GM21423 (cell line): ENCODE measurements around the gene SDC4.
"Not testable (repeated sequence)": the region's sequence is repeated elsewhere in the genome, so short reads cannot be mapped to it uniquely, and the experiment has no call there.

ENCODE experiments used
- ATAC-seq: cut with Tn5 transposase; IDR thresholded peaks from one replicate; pipeline ENCODE4 v1.9.1; 2021; ENCODE audit warnings: mild to moderate bottlenecking, moderate library complexity; ENCODE audit not compliant: unreplicated experiment

Gene SDC4

GRCh38 chr20:45365444-45365970, 17.3 kb upstream of the SDC4 start:
- ATAC-seq, result no peak

GRCh38 chr20:45363611-45364492, 15.6 kb upstream of the SDC4 start:
- ATAC-seq, result peak; percentile 3

- peak; percentile 75 for ATAC-seq
Observed at GRCh38 chr20:45362804-45363610, 14.8 kb upstream of the SDC4 start, which contains the start of gene SYS1. TSS of gene SYS1 (plus strand) at chr20:45363156. CDS start at chr20:45363532, 376 bp downstream.

GRCh38 chr20:45361793-45362192, 13.6 kb upstream of the SDC4 start:
- ATAC-seq, result no peak

GRCh38 chr20:45359406-45360148, 11.4 kb upstream of the SDC4 start:
- ATAC-seq, result no peak

- ATAC-seq, result no peak
Observed at GRCh38 chr20:45359069-45359405, 10.8 kb upstream of the SDC4 start.

GRCh38 chr20:45358282-45359068, 10.3 kb upstream of the SDC4 start:
- ATAC-seq, result no peak

GRCh38 chr20:45355209-45356084, 7.2 kb upstream of the SDC4 start:
- no peak for ATAC-seq

- ATAC-seq, result no peak
Observed at GRCh38 chr20:45354423-45355208, 6.4 kb upstream of the SDC4 start.

- no peak for ATAC-seq
Observed at GRCh38 chr20:45353746-45354145, 5.5 kb upstream of the SDC4 start.

- no peak for ATAC-seq
Observed at GRCh38 chr20:45352729-45353128, 4.5 kb upstream of the SDC4 start.

- ATAC-seq, result not testable (repeated sequence)
Observed at GRCh38 chr20:45350795-45351194, 2.6 kb upstream of the SDC4 start.

- ATAC-seq, result no peak
Observed at GRCh38 chr20:45350217-45350616, 2.0 kb upstream of the SDC4 start.

GRCh38 chr20:45347297-45347935, 808 bp downstream of the SDC4 start:
- ATAC-seq, result no peak

- ATAC-seq, result no peak
Observed at GRCh38 chr20:45346851-45347250, 1.4 kb downstream of the SDC4 start.

GRCh38 chr20:45346291-45346718, 1.9 kb downstream of the SDC4 start:
- peak; percentile 43 for ATAC-seq

- ATAC-seq, result no peak
Observed at GRCh38 chr20:45345104-45345936, 2.9 kb downstream of the SDC4 start.
